CD4-positive, alpha-beta memory T cell (primary cell): ENCODE data around the gene ZMYM2. TPM values are rescaled to one million over a fixed set of nuclear protein-coding genes. Genes with fewer than 3 reads are reported as not detected.

Experiments used
- CTCF ChIA-PET: fragments of 350-600 bp; sonication (Branson Sonifier 250); formaldehyde crosslinking; loops from one replicate; lab custom pipeline; 2021; ENCODE audit warnings: inconsistent platforms; ENCODE audit not compliant: partially characterized antibody; lab: Charles Lee
- POLR2A ChIA-PET: fragments of 350-600 bp; sonication (Branson Sonifier 250); formaldehyde crosslinking; loops from one replicate; lab custom pipeline; 2021; ENCODE audit not compliant: partially characterized antibody; lab: Charles Lee
- DNase-seq, 5 donors: peaks; one replicate each; pipeline versions ENCODE4 v3.0.0 to v3.0.0-alpha.2; 2020 to 2022; ENCODE audit warnings: mixed read lengths in 1 of 5
- H3K27ac ChIP-seq: one replicate; pipeline ENCODE4 v1.7.0; 2013; ENCODE audit warnings: low read depth, low read length
- H3K27me3 ChIP-seq: 2 replicates; pipeline ENCODE4 v1.7.0; 2013; ENCODE audit warnings: mild to moderate bottlenecking, low read length, moderate library complexity; ENCODE audit not compliant: insufficient read depth
- H3K36me3 ChIP-seq: 2 replicates; pipeline ENCODE4 v1.7.0; 2013; ENCODE audit warnings: mild to moderate bottlenecking, low read length, moderate library complexity; ENCODE audit not compliant: insufficient read depth
- H3K4me1 ChIP-seq: 2 replicates; pipeline ENCODE4 v1.7.0; 2013; ENCODE audit warnings: mild to moderate bottlenecking, low read length, moderate library complexity; ENCODE audit not compliant: insufficient read depth
- H3K4me3 ChIP-seq, 2 donors: one replicate each; pipeline ENCODE4 v1.7.0; 2013; ENCODE audit warnings: low read length in 2 of 2, mild to moderate bottlenecking in 1 of 2
- H3K9me3 ChIP-seq, 2 donors: one replicate each; pipeline ENCODE4 v1.7.0; 2013; ENCODE audit warnings: low read length in 2 of 2, control low read depth in 1 of 2; ENCODE audit not compliant: control insufficient read depth in 1 of 2
- H3K27ac Mint-ChIP-seq, 7 donors: one replicate each; pipeline ENCODE4 v1.8.0; 2020 to 2021; ENCODE audit warnings: mixed read lengths in 7 of 7, mild to moderate bottlenecking in 6 of 7, inconsistent platforms in 3 of 7, moderate library complexity in 3 of 7
- H3K27me3 Mint-ChIP-seq, 2 donors: one replicate each; pipeline ENCODE4 v1.8.0; 2020 to 2021; ENCODE audit warnings: mixed read lengths in 2 of 2
- H3K36me3 Mint-ChIP-seq, 2 donors: one replicate each; pipeline ENCODE4 v1.8.0; 2020 to 2021; ENCODE audit warnings: mixed read lengths in 2 of 2, inconsistent platforms in 1 of 2, mild to moderate bottlenecking in 1 of 2
- H3K4me1 Mint-ChIP-seq, 4 donors: one replicate each; pipeline ENCODE4 v1.8.0; 2020 to 2021; ENCODE audit warnings: mixed read lengths in 4 of 4, mild to moderate bottlenecking in 1 of 4
- H3K4me3 Mint-ChIP-seq, 8 donors: one replicate each; pipeline ENCODE4 v1.8.0; 2020 to 2021; ENCODE audit warnings: mixed read lengths in 8 of 8, mild to moderate bottlenecking in 7 of 8, moderate library complexity in 6 of 8, inconsistent platforms in 3 of 8
- H3K9me3 Mint-ChIP-seq, 8 donors: one replicate each; pipeline ENCODE4 v1.8.0; 2020 to 2021; ENCODE audit warnings: mixed read lengths in 8 of 8, mild to moderate bottlenecking in 5 of 8, inconsistent platforms in 3 of 8, moderate library complexity in 1 of 8
- intact Hi-C: fragments of 100-400 bp; cut with micrococcal nuclease; formaldehyde crosslinking; loops from one replicate; pipeline ENCODE4 v1.15.1; 2023
- polyA plus RNA-seq, 2 donors: library from polyadenylated mRNA; unstranded; fragments of 300-500 nt; fragmentation: Illumina TruSeq; gene quantifications; one replicate each; pipeline ENCODE4 v1.2.3, GENCODE V29; 2021
- total RNA-seq, 2 experiments: library from RNA; stranded (reverse); gene quantifications; one replicate each; pipeline ENCODE4 v1.2.3, GENCODE V29; 2021

Gene ZMYM2
- total and polyA plus RNA-seq, 4 experiments from 2014 or later = 7.9 to 110 (median 59.4) TPM

- H3K4me3 ChIP-seq = no peak overlapping the region
- ChIA-PET POLR2A (no interaction called here), CTCF (interaction anchor here (1.1 to 2.4 kb wide), 5 partner anchors 28 to 73 kb away, joined by 3 to 12 read pairs (median 8); partner anchors contain the start of gene GJA3)
- intact Hi-C loops = loop anchor here (1.0 kb wide), 1 partner anchor 73 kb away; no protein-coding TSS in a partner anchor
- DNase-seq = peak in 1 of 5 donors; percentile 9
- H3K27ac ChIP-seq = no peak overlapping the region
- peaks cover 4% of the 10 kb centered on the region for H3K36me3 ChIP-seq
- no peaks in the 10 kb centered on the region for H3K9me3 Mint-ChIP-seq
- no peaks in the 10 kb centered on the region for H3K9me3 ChIP-seq
- no peaks in the 10 kb centered on the region for H3K4me1 Mint-ChIP-seq
- H3K4me3 Mint-ChIP-seq = no peak overlapping the region
- no peaks in the 10 kb centered on the region for H3K27me3 Mint-ChIP-seq
- no peak overlapping the region for H3K27ac Mint-ChIP-seq
- H3K4me1 ChIP-seq = no peaks in the 10 kb centered on the region
- no peaks in the 10 kb centered on the region for H3K27me3 ChIP-seq
- H3K36me3 Mint-ChIP-seq = peaks cover 5 to 16% of the 10 kb centered on the region in 2 donors
Measured at GRCh38 chr13:20090349-20090748, 131.8 kb downstream of the ZMYM2 start.

- no peak for DNase-seq
- Mint-ChIP-seq H3K4me3 (no peak overlapping the region), H3K36me3 (no peaks in the 10 kb centered on the region), H3K4me1 (no peaks in the 10 kb centered on the region), H3K27ac (no peak overlapping the region), H3K9me3 (peaks cover 0 to 3% (median 0%) of the 10 kb centered on the region in 8 donors), H3K27me3 (peaks cover 2 to 5% of the 10 kb centered on the region in 2 donors)
- no peaks in the 10 kb centered on the region for H3K4me1 ChIP-seq
- no peaks in the 10 kb centered on the region for H3K36me3 ChIP-seq
- CTCF ChIA-PET = interaction anchor here (1.5 to 1.6 kb wide), 3 partner anchors 33 to 166 kb away, joined by 4 to 5 read pairs (median 4); no protein-coding TSS in a partner anchor
- POLR2A ChIA-PET = no interaction called here
- intact Hi-C loops = no loop called here
- no peak overlapping the region for H3K4me3 ChIP-seq
- no peaks in the 10 kb centered on the region for H3K27me3 ChIP-seq
- H3K9me3 ChIP-seq = no peaks in the 10 kb centered on the region
- no peak overlapping the region for H3K27ac ChIP-seq
Measured at GRCh38 chr13:20093951-20094350, 135.4 kb downstream of the ZMYM2 start.

GRCh38 chr13:20099319-20099718 lies 140.8 kb downstream of the ZMYM2 start:
- ChIA-PET CTCF (no interaction called here), POLR2A (no interaction called here)
- H3K4me3 Mint-ChIP-seq = no peak overlapping the region

GRCh38 chr13:20101467-20102316 lies 143.2 kb downstream of the ZMYM2 start:
- Mint-ChIP-seq H3K4me3 (no peak overlapping the region), H3K27me3 (peaks cover 36 to 45% of the 10 kb centered on the region in 2 donors), H3K36me3 (no peaks in the 10 kb centered on the region), H3K27ac (no peak overlapping the region), H3K9me3 (no peaks in the 10 kb centered on the region), H3K4me1 (peaks cover 0 to 1% (median 0%) of the 10 kb centered on the region in 4 donors)
- CTCF ChIA-PET = interaction anchor here (2.0 kb wide), 1 partner anchor 27 kb away, joined by 6 read pairs; no protein-coding TSS in a partner anchor
- no peak overlapping the region for H3K4me3 ChIP-seq
- no peaks in the 10 kb centered on the region for H3K36me3 ChIP-seq
- no peak for DNase-seq
- no peaks in the 10 kb centered on the region for H3K4me1 ChIP-seq
- POLR2A ChIA-PET = interaction anchor here (0.9 to 1.3 kb wide), 2 partner anchors 17 to 27 kb away, joined by 4 to 6 read pairs; no protein-coding TSS in a partner anchor
- no peaks in the 10 kb centered on the region for H3K9me3 ChIP-seq
- H3K27me3 ChIP-seq = peaks cover 8% of the 10 kb centered on the region
- no peak overlapping the region for H3K27ac ChIP-seq
- intact Hi-C loops = no loop called here

More at GRCh38 chr13:20099319-20099718, 140.8 kb downstream of the ZMYM2 start:
- H3K27ac Mint-ChIP-seq = no peak overlapping the region
- no peak for DNase-seq
- intact Hi-C loops = no loop called here
- Histone ChIP-seq H3K9me3 (no peaks in the 10 kb centered on the region), H3K4me3 (no peak overlapping the region), H3K27me3 (peaks cover 8% of the 10 kb centered on the region), H3K27ac (no peak overlapping the region), H3K36me3 (no peaks in the 10 kb centered on the region), H3K4me1 (no peaks in the 10 kb centered on the region)
- H3K9me3 Mint-ChIP-seq = peaks cover 0 to 3% (median 0%) of the 10 kb centered on the region in 8 donors
- peaks cover 0 to 1% (median 0%) of the 10 kb centered on the region in 4 donors for H3K4me1 Mint-ChIP-seq
- H3K36me3 Mint-ChIP-seq = no peaks in the 10 kb centered on the region
- peaks cover 30 to 35% of the 10 kb centered on the region in 2 donors for H3K27me3 Mint-ChIP-seq

GRCh38 chr13:20102525-20103180 lies 144.1 kb downstream of the ZMYM2 start:
- Mint-ChIP-seq H3K4me1 (peaks cover 0 to 1% (median 0%) of the 10 kb centered on the region in 4 donors), H3K27ac (no peak overlapping the region), H3K36me3 (no peaks in the 10 kb centered on the region), H3K4me3 (peak overlapping the region in 2 of 8 donors; percentile 16 to 49), H3K9me3 (no peaks in the 10 kb centered on the region), H3K27me3 (peaks cover 36 to 45% of the 10 kb centered on the region in 2 donors)
- Histone ChIP-seq H3K4me3 (no peak overlapping the region), H3K9me3 (no peaks in the 10 kb centered on the region), H3K4me1 (no peaks in the 10 kb centered on the region), H3K36me3 (no peaks in the 10 kb centered on the region), H3K27me3 (peaks cover 8% of the 10 kb centered on the region), H3K27ac (no peak overlapping the region)
- no peak for DNase-seq
- CTCF ChIA-PET = no interaction called here
- intact Hi-C loops = no loop called here
- POLR2A ChIA-PET = interaction anchor here (1.1 kb wide), 1 partner anchor 57 kb away, joined by 3 read pairs; no protein-coding TSS in a partner anchor

- H3K9me3 Mint-ChIP-seq = no peaks in the 10 kb centered on the region
- H3K27ac ChIP-seq = no peak overlapping the region
- no peak overlapping the region for H3K4me3 Mint-ChIP-seq
- H3K9me3 ChIP-seq = no peaks in the 10 kb centered on the region
- no peak overlapping the region for H3K27ac Mint-ChIP-seq
- no peaks in the 10 kb centered on the region for H3K36me3 ChIP-seq
- intact Hi-C loops = no loop called here
- H3K4me3 ChIP-seq = no peak overlapping the region
- H3K4me1 Mint-ChIP-seq = peaks cover 0 to 3% (median 0%) of the 10 kb centered on the region in 4 donors
- peaks cover 8% of the 10 kb centered on the region for H3K27me3 ChIP-seq
- ChIA-PET CTCF (no interaction called here), POLR2A (no interaction called here)
- H3K27me3 Mint-ChIP-seq = peaks cover 28 to 31% of the 10 kb centered on the region in 2 donors
- H3K36me3 Mint-ChIP-seq = no peaks in the 10 kb centered on the region
- DNase-seq = no peak
- no peaks in the 10 kb centered on the region for H3K4me1 ChIP-seq
Measured at GRCh38 chr13:20105161-20105689, 146.7 kb downstream of the ZMYM2 start.

- intact Hi-C loops = no loop called here
Measured at GRCh38 chr13:20106742-20107141, 148.2 kb downstream of the ZMYM2 start.

More at GRCh38 chr13:20106742-20107141, 148.2 kb downstream of the ZMYM2 start:
- Mint-ChIP-seq H3K27ac (no peak overlapping the region), H3K9me3 (no peaks in the 10 kb centered on the region), H3K36me3 (no peaks in the 10 kb centered on the region), H3K4me3 (no peak overlapping the region), H3K27me3 (peaks cover 18 to 21% of the 10 kb centered on the region in 2 donors), H3K4me1 (peaks cover 0 to 3% (median 0%) of the 10 kb centered on the region in 4 donors)
- H3K4me3 ChIP-seq = no peak overlapping the region
- no peak for DNase-seq
- no peaks in the 10 kb centered on the region for H3K36me3 ChIP-seq
- CTCF ChIA-PET = no interaction called here
- POLR2A ChIA-PET = no interaction called here
- no peak overlapping the region for H3K27ac ChIP-seq
- no peaks in the 10 kb centered on the region for H3K9me3 ChIP-seq
- no peaks in the 10 kb centered on the region for H3K4me1 ChIP-seq
- H3K27me3 ChIP-seq = peaks cover 8% of the 10 kb centered on the region
